T-helper 17 cell (primary cell): ENCODE results near the gene DTNBP1. TPM values are rescaled to one million over a fixed set of nuclear protein-coding genes. Genes with fewer than 3 reads are reported as not detected.

Source experiments
- ATAC-seq: fragments of 150-1000 bp; cut with Tn5 transposase; 2 replicates; pipeline ENCODE4 v1.10.0; 2021; ENCODE audit warnings: mild to moderate bottlenecking, moderate library complexity
- DNase-seq, 3 donors: peaks; one replicate each; pipeline versions ENCODE4 v3.0.0 to v3.0.0-alpha.2; 2020 to 2021
- H3K9me3 ChIP-seq: one replicate; pipeline ENCODE4 v1.7.0; 2013; ENCODE audit warnings: low read length, mild to moderate bottlenecking; ENCODE audit not compliant: control insufficient read depth, poor library complexity, severe bottlenecking
- H3K27ac Mint-ChIP-seq: one replicate; pipeline ENCODE4 v1.8.0; 2022; ENCODE audit warnings: mild to moderate bottlenecking, moderate library complexity, mixed read lengths
- H3K27me3 Mint-ChIP-seq: one replicate; pipeline ENCODE4 v1.8.0; 2022; ENCODE audit warnings: mixed read lengths
- H3K36me3 Mint-ChIP-seq: one replicate; pipeline ENCODE4 v1.8.0; 2022; ENCODE audit warnings: low read depth, mixed read lengths
- H3K4me1 Mint-ChIP-seq: one replicate; pipeline ENCODE4 v1.8.0; 2022; ENCODE audit warnings: mild to moderate bottlenecking, mixed read lengths
- H3K4me3 Mint-ChIP-seq: one replicate; pipeline ENCODE4 v1.8.0; 2022; ENCODE audit warnings: mild to moderate bottlenecking, moderate library complexity, mixed read lengths
- total RNA-seq, 4 donors: library from RNA in 2 of 4; stranded (reverse) in 2 of 4; gene quantifications; one replicate each; pipeline ENCODE4 v1.2.3 and lab custom pipeline; 2022 to 2026

The DTNBP1 gene
- total RNA-seq, 2 donors from 2014 or later = 16.1 to 18.4 TPM

GRCh38 chr6:15586503-15586902, 76.3 kb downstream of the DTNBP1 start:
- no peaks in the 10 kb centered on the region for H3K9me3 ChIP-seq
- no peak overlapping the region for H3K4me3 Mint-ChIP-seq
- peaks cover 3% of the 10 kb centered on the region for H3K36me3 Mint-ChIP-seq
- DNase-seq (no peak), ATAC-seq (no peak)
- H3K27me3 Mint-ChIP-seq = no peaks in the 10 kb centered on the region
- H3K4me1 Mint-ChIP-seq = peaks cover 12% of the 10 kb centered on the region
- H3K27ac Mint-ChIP-seq = no peak overlapping the region

- no peak for ATAC-seq
- Mint-ChIP-seq H3K27ac (no peak overlapping the region), H3K4me3 (no peak overlapping the region), H3K27me3 (no peaks in the 10 kb centered on the region), H3K36me3 (peaks cover 3% of the 10 kb centered on the region), H3K4me1 (peaks cover 12% of the 10 kb centered on the region)
- no peak for DNase-seq
- no peaks in the 10 kb centered on the region for H3K9me3 ChIP-seq
These were observed 77.0 kb downstream of the DTNBP1 start for GRCh38 chr6:15585760-15586214.

GRCh38 chr6:15582499-15582898, 80.3 kb downstream of the DTNBP1 start:
- no peak for DNase-seq
- ATAC-seq = no peak
- Mint-ChIP-seq H3K27ac (no peak overlapping the region), H3K36me3 (peaks cover 8% of the 10 kb centered on the region), H3K4me1 (peaks cover 8% of the 10 kb centered on the region), H3K27me3 (no peaks in the 10 kb centered on the region), H3K4me3 (no peak overlapping the region)
- no peaks in the 10 kb centered on the region for H3K9me3 ChIP-seq

- no peak overlapping the region for H3K27ac Mint-ChIP-seq
These were observed 81.1 kb downstream of the DTNBP1 start for GRCh38 chr6:15581751-15582150.

GRCh38 chr6:15580326-15580725, 82.5 kb downstream of the DTNBP1 start:
- Mint-ChIP-seq H3K27me3 (no peaks in the 10 kb centered on the region), H3K36me3 (peaks cover 8% of the 10 kb centered on the region), H3K27ac (no peak overlapping the region), H3K4me1 (peaks cover 3% of the 10 kb centered on the region), H3K4me3 (no peak overlapping the region)
- no peak for ATAC-seq
- DNase-seq = no peak
- no peaks in the 10 kb centered on the region for H3K9me3 ChIP-seq

More at GRCh38 chr6:15581751-15582150, 81.1 kb downstream of the DTNBP1 start:
- no peak for DNase-seq
- no peaks in the 10 kb centered on the region for H3K9me3 ChIP-seq
- ATAC-seq = no peak
- Mint-ChIP-seq H3K4me1 (peaks cover 9% of the 10 kb centered on the region), H3K27me3 (no peaks in the 10 kb centered on the region), H3K4me3 (no peak overlapping the region), H3K36me3 (peaks cover 11% of the 10 kb centered on the region)

GRCh38 chr6:15578716-15579391, 84.0 kb downstream of the DTNBP1 start:
- Mint-ChIP-seq H3K4me1 (peaks cover 3% of the 10 kb centered on the region), H3K4me3 (no peak overlapping the region), H3K36me3 (peaks cover 8% of the 10 kb centered on the region), H3K27ac (no peak overlapping the region), H3K27me3 (no peaks in the 10 kb centered on the region)
- no peaks in the 10 kb centered on the region for H3K9me3 ChIP-seq
- ATAC-seq = no peak
- no peak for DNase-seq

GRCh38 chr6:15577550-15578171, 85.2 kb downstream of the DTNBP1 start:
- Mint-ChIP-seq H3K4me1 (peaks cover 3% of the 10 kb centered on the region), H3K27me3 (no peaks in the 10 kb centered on the region), H3K4me3 (peak overlapping the region; percentile 47), H3K27ac (no peak overlapping the region), H3K36me3 (peaks cover 8% of the 10 kb centered on the region)
- no peaks in the 10 kb centered on the region for H3K9me3 ChIP-seq
- ATAC-seq (no peak), DNase-seq (no peak)

- no peaks in the 10 kb centered on the region for H3K9me3 ChIP-seq
- Mint-ChIP-seq H3K27me3 (no peaks in the 10 kb centered on the region), H3K4me3 (no peak overlapping the region), H3K4me1 (peaks cover 3% of the 10 kb centered on the region), H3K27ac (no peak overlapping the region), H3K36me3 (peaks cover 8% of the 10 kb centered on the region)
- ATAC-seq (no peak), DNase-seq (no peak)
These were observed 85.7 kb downstream of the DTNBP1 start for GRCh38 chr6:15577106-15577505.

GRCh38 chr6:15575357-15576033, 87.3 kb downstream of the DTNBP1 start:
- no peak for ATAC-seq
- peaks cover 8% of the 10 kb centered on the region for H3K36me3 Mint-ChIP-seq
- H3K27ac Mint-ChIP-seq = no peak overlapping the region

GRCh38 chr6:15574486-15574885, 88.3 kb downstream of the DTNBP1 start:
- H3K27ac Mint-ChIP-seq = no peak overlapping the region

More at GRCh38 chr6:15575357-15576033, 87.3 kb downstream of the DTNBP1 start:
- H3K9me3 ChIP-seq = no peaks in the 10 kb centered on the region
- H3K4me3 Mint-ChIP-seq = no peak overlapping the region
- DNase-seq = no peak
- no peaks in the 10 kb centered on the region for H3K27me3 Mint-ChIP-seq
- peaks cover 3% of the 10 kb centered on the region for H3K4me1 Mint-ChIP-seq

GRCh38 chr6:15574023-15574422, 88.8 kb downstream of the DTNBP1 start:
- H3K27me3 Mint-ChIP-seq = no peaks in the 10 kb centered on the region
- peaks cover 9% of the 10 kb centered on the region for H3K4me1 Mint-ChIP-seq
- no peak overlapping the region for H3K4me3 Mint-ChIP-seq
- no peak for DNase-seq
- ATAC-seq = no peak
- H3K27ac Mint-ChIP-seq = no peak overlapping the region
- no peaks in the 10 kb centered on the region for H3K9me3 ChIP-seq
- H3K36me3 Mint-ChIP-seq = peaks cover 8% of the 10 kb centered on the region

More at GRCh38 chr6:15574486-15574885, 88.3 kb downstream of the DTNBP1 start:
- Mint-ChIP-seq H3K36me3 (peaks cover 8% of the 10 kb centered on the region), H3K4me1 (peaks cover 6% of the 10 kb centered on the region), H3K4me3 (no peak overlapping the region), H3K27me3 (no peaks in the 10 kb centered on the region)
- ATAC-seq (no peak), DNase-seq (no peak)
- no peaks in the 10 kb centered on the region for H3K9me3 ChIP-seq

GRCh38 chr6:15573384-15573783, 89.4 kb downstream of the DTNBP1 start:
- no peak for DNase-seq
- H3K27ac Mint-ChIP-seq = no peak overlapping the region

GRCh38 chr6:15572296-15573016, 90.4 kb downstream of the DTNBP1 start:
- DNase-seq = no peak
- H3K9me3 ChIP-seq = no peaks in the 10 kb centered on the region
- Mint-ChIP-seq H3K36me3 (peaks cover 3% of the 10 kb centered on the region), H3K27ac (peak overlapping the region; percentile 49), H3K27me3 (no peaks in the 10 kb centered on the region), H3K4me1 (peaks cover 12% of the 10 kb centered on the region), H3K4me3 (no peak overlapping the region)
- no peak for ATAC-seq

More at GRCh38 chr6:15573384-15573783, 89.4 kb downstream of the DTNBP1 start:
- no peaks in the 10 kb centered on the region for H3K27me3 Mint-ChIP-seq
- H3K36me3 Mint-ChIP-seq = peaks cover 8% of the 10 kb centered on the region
- H3K4me1 Mint-ChIP-seq = peaks cover 11% of the 10 kb centered on the region
- no peaks in the 10 kb centered on the region for H3K9me3 ChIP-seq
- H3K4me3 Mint-ChIP-seq = no peak overlapping the region
- ATAC-seq = no peak
